Endothelial cell of umbilical vein (primary cell): ENCODE measurements around the gene SLC25A17. TPM values are rescaled to one million over a fixed set of nuclear protein-coding genes. Genes with fewer than 3 reads are reported as not detected.

Experiments
- BruUV-seq: library from RNA; stranded (reverse); fragments of 400-500 nt; replicated peaks from 2 replicates; lab custom pipeline; 2021; lab: Mats Ljungman, UMichigan
- CTCF ChIA-PET: fragments of 300-600, 350-600 bp; sonication (Branson Sonifier 250); formaldehyde crosslinking; loops from one replicate; lab custom pipeline; 2021; ENCODE audit warnings: antibody characterized with exemption, inconsistent platforms; lab: Charles Lee
- POLR2A ChIA-PET: fragments of 300-600, 350-600 bp; sonication (Branson Sonifier 250); formaldehyde crosslinking; loops from one replicate; lab custom pipeline; 2021; ENCODE audit warnings: antibody characterized with exemption, inconsistent platforms; lab: Charles Lee
- DNase-seq: peaks from one replicate; pipeline ENCODE4 v3.0.0-alpha.2; 2011; ENCODE audit warnings: low read depth, low spot score
- FAIRE-seq: peaks from 2 replicates; lab custom pipeline; 2011; peaks lifted over from hg19 to GRCh38; lab: Jason Lieb, UNC
- H2AFZ ChIP-seq: 2 replicates; pipeline ENCODE4 v1.6.0; 2012; ENCODE audit warnings: low read depth, low read length, control low read depth, inconsistent platforms
- H3K27ac ChIP-seq: 2 replicates; pipeline ENCODE4 v1.5.1; 2011; ENCODE audit warnings: low read depth, mild to moderate bottlenecking, control low read depth, low read length, moderate library complexity; ENCODE audit not compliant: insufficient read depth
- H3K27me3 ChIP-seq, 2 experiments: 2 replicates each; pipeline versions ENCODE4 v1.6.0 to v1.6.1; 2011; ENCODE audit warnings: low read length in 2 of 2, mixed read lengths in 1 of 2; ENCODE audit not compliant: control insufficient read depth in 2 of 2, insufficient read depth in 2 of 2
- H3K36me3 ChIP-seq, 2 experiments: 2 replicates in 1 of 2; 3 replicates in 1 of 2; pipeline ENCODE4 v1.5.1; 2011; ENCODE audit warnings: low read length in 2 of 2, mild to moderate bottlenecking in 1 of 2, moderate library complexity in 1 of 2; ENCODE audit not compliant: control insufficient read depth in 2 of 2, insufficient read depth in 2 of 2; ENCODE audit errors: extremely low read depth in 1 of 2
- H3K4me1 ChIP-seq: 3 replicates; pipeline ENCODE4 v1.5.1; 2011; ENCODE audit warnings: mild to moderate bottlenecking, low read length; ENCODE audit not compliant: control insufficient read depth, insufficient read depth; ENCODE audit errors: extremely low read depth
- H3K4me2 ChIP-seq: 2 replicates; pipeline ENCODE4 v1.6.1; 2011; ENCODE audit warnings: low read length, control low read depth, mixed read lengths; ENCODE audit not compliant: insufficient read depth
- H3K4me3 ChIP-seq, 3 experiments: fragments of 200-600 bp in 1 of 3; sonication (generic), shearing (Covaris generic) in 1 of 3; replicated peaks in 1 of 3; 2 replicates each; pipeline ENCODE4 v1.5.1; 2011 to 2016; ENCODE audit warnings: control low read depth in 3 of 3, low read length in 3 of 3, mild to moderate bottlenecking in 2 of 3, inconsistent platforms in 1 of 3, low read depth in 1 of 3, moderate library complexity in 1 of 3; ENCODE audit not compliant: insufficient read depth in 1 of 3
- H3K79me2 ChIP-seq: 2 replicates; pipeline ENCODE4 v1.6.0; 2012; ENCODE audit warnings: low read length, inconsistent platforms; ENCODE audit not compliant: control insufficient read depth, insufficient read depth
- H3K9ac ChIP-seq: replicated peaks from 2 replicates; pipeline ENCODE3; 2011; ENCODE audit warnings: low read length, control low read depth; ENCODE audit not compliant: insufficient read depth; ENCODE audit errors: extremely low read depth
- H3K9me1 ChIP-seq: replicated peaks from 3 replicates; pipeline ENCODE4 v1.6.0; 2011; ENCODE audit warnings: mild to moderate bottlenecking, low read length; ENCODE audit not compliant: control insufficient read depth, insufficient read depth; ENCODE audit errors: extremely low read depth
- H3K9me3 ChIP-seq: replicated peaks from 2 replicates; pipeline ENCODE4 v1.5.1; 2012; ENCODE audit warnings: low read length, inconsistent platforms; ENCODE audit not compliant: control insufficient read depth, insufficient read depth
- H4K20me1 ChIP-seq: replicated peaks from 2 replicates; pipeline ENCODE3; 2011; ENCODE audit warnings: mild to moderate bottlenecking, low read length; ENCODE audit not compliant: control insufficient read depth, insufficient read depth; ENCODE audit errors: extremely low read depth
- CTCF ChIP-seq, 2 donors: IDR thresholded peaks; 1 replicate in 1 of 2; 2 replicates in 1 of 2; pipeline ENCODE4 v1.5.1; 2011; ENCODE audit warnings: low read length in 2 of 2, mild to moderate bottlenecking in 2 of 2, moderate library complexity in 2 of 2, control low read depth in 1 of 2, inconsistent platforms in 1 of 2, low read depth in 1 of 2; ENCODE audit not compliant: insufficient read depth in 1 of 2; ENCODE audit errors: extremely low read depth in 1 of 2
- EZH2 ChIP-seq: IDR thresholded peaks from 2 replicates; pipeline ENCODE4 v1.6.1; 2012; ENCODE audit warnings: borderline replicate concordance, low read depth, mild to moderate bottlenecking, moderate library complexity, low read length, inconsistent platforms; ENCODE audit not compliant: severe bottlenecking
- FOS ChIP-seq: IDR thresholded peaks from 2 replicates; pipeline ENCODE4 v1.6.1; 2011; ENCODE audit warnings: mild to moderate bottlenecking, low read length, moderate library complexity, borderline replicate concordance; ENCODE audit not compliant: insufficient read depth
- GATA2 ChIP-seq: IDR thresholded peaks from 2 replicates; pipeline ENCODE4 v1.7.0; 2011; ENCODE audit warnings: low read depth, mild to moderate bottlenecking, moderate library complexity, mixed read lengths, low read length; ENCODE audit not compliant: insufficient read length, insufficient read depth
- JUN ChIP-seq: IDR thresholded peaks from 2 replicates; pipeline ENCODE4 v1.6.1; 2011; ENCODE audit warnings: borderline replicate concordance, low read depth; ENCODE audit not compliant: insufficient read length, insufficient read depth
- MYC ChIP-seq: IDR thresholded peaks from one replicate; pipeline ENCODE4 v1.6.1; 2011; ENCODE audit warnings: mild to moderate bottlenecking, low read depth, low read length
- POLR2AphosphoS5 ChIP-seq: IDR thresholded peaks from 2 replicates; pipeline ENCODE4 v1.6.1; 2012; ENCODE audit warnings: low read depth, mild to moderate bottlenecking, control low read depth, low read length, moderate library complexity; ENCODE audit not compliant: insufficient read depth
- dilution Hi-C: fragments of 300-500 bp; cut with MboI; formaldehyde crosslinking; loops from one replicate; pipeline ENCODE4 v1.15.0; 2019; ENCODE audit warnings: low sequenced_read_pairs; ENCODE audit not compliant: extremely low pct_ligation_motif_present
- intact Hi-C: fragments of 100-400 bp; cut with micrococcal nuclease; formaldehyde crosslinking; loops from one replicate; pipeline ENCODE4 v1.10.0; 2022
- polyA plus RNA-seq, 4 experiments: library from polyadenylated mRNA; depleted of rRNA in 3 of 4; stranded (reverse) in 3 of 4; unstranded in 1 of 4; fragments of >200 nt; gene quantifications; 2 replicates each; pipeline versions ENCODE4 v1.2.1 to v1.2.3, GENCODE V29; 2011 to 2012; ENCODE audit warnings: missing spikeins in 1 of 4
- total RNA-seq: library from RNA; stranded (reverse); gene quantifications from 2 replicates; pipeline ENCODE4 v1.2.3, GENCODE V29; 2021

SLC25A17 gene
- total and polyA plus RNA-seq, 2 donors (not counting 3 experiments of a cell fraction or from before 2014, with no cell fraction given) = 12.2 to 25.8 TPM

GRCh38 chr22:40768206-40768605, 50.9 kb downstream of the SLC25A17 start:
- CTCF ChIA-PET = interaction anchor here (1.3 to 2.8 kb wide), 4 partner anchors 8 to 131 kb away, joined by 4 to 11 read pairs (median 7); no protein-coding TSS in a partner anchor
- Histone ChIP-seq H3K27ac (no peak overlapping the region), H3K9me3 (no peaks in the 10 kb centered on the region), H2AFZ (no peak overlapping the region), H3K4me1 (no peaks in the 10 kb centered on the region), H3K4me3 (no peak overlapping the region), H3K4me2 (no peak overlapping the region), H3K9me1 (no peaks in the 10 kb centered on the region), H3K27me3 (no peaks in the 10 kb centered on the region), H3K9ac (no peak overlapping the region), H3K36me3 (peaks cover 4% of the 10 kb centered on the region in 2 experiments), H4K20me1 (no peaks in the 10 kb centered on the region), H3K79me2 (no peaks in the 10 kb centered on the region)
- BruUV-seq = no TSS peak
- FAIRE-seq (no peak), DNase-seq (no peak)
- intact Hi-C loops = no loop called here
- POLR2A ChIA-PET = no interaction called here
- TF ChIP-seq FOS = no peak
- no peak for TF ChIP-seq MYC
- no peak for TF ChIP-seq GATA2
- no peak for TF ChIP-seq JUN
- no peak for TF ChIP-seq POLR2AphosphoS5
- dilution Hi-C loops = no loop called here

GRCh38 chr22:40766956-40767355, 52.2 kb downstream of the SLC25A17 start:
- H2AFZ ChIP-seq = no peak overlapping the region
- no TSS peak for BruUV-seq
- no peak overlapping the region for H3K4me3 ChIP-seq

More at GRCh38 chr22:40766956-40767355, 52.2 kb downstream of the SLC25A17 start:
- no peak overlapping the region for H3K9ac ChIP-seq
- intact Hi-C loops (no loop called here), dilution Hi-C loops (no loop called here)
- H3K27me3 ChIP-seq = no peaks in the 10 kb centered on the region
- peaks cover 4% of the 10 kb centered on the region in 2 experiments for H3K36me3 ChIP-seq
- FAIRE-seq = no peak
- no peak overlapping the region for H3K4me2 ChIP-seq
- POLR2A ChIA-PET = no interaction called here
- H3K79me2 ChIP-seq = no peaks in the 10 kb centered on the region
- no peaks in the 10 kb centered on the region for H3K9me3 ChIP-seq
- DNase-seq = no peak
- H3K27ac ChIP-seq = no peak overlapping the region
- no peak for TF ChIP-seq FOS
- TF ChIP-seq EZH2 = no peak
- TF ChIP-seq CTCF (IDR thresholded peaks at IDR 0.05; ENCODE audit: extremely low read depth in 1 of 2, insufficient read depth in 1 of 2, low read depth in 1 of 2, low read length in 2 of 2) = no peak
- no peak for TF ChIP-seq JUN
- TF ChIP-seq POLR2AphosphoS5 = no peak
- no peak for TF ChIP-seq GATA2
- no peaks in the 10 kb centered on the region for H3K4me1 ChIP-seq
- no peaks in the 10 kb centered on the region for H3K9me1 ChIP-seq
- CTCF ChIA-PET = interaction anchor here (0.6 to 2.8 kb wide), 5 partner anchors 9 to 132 kb away, joined by 3 to 11 read pairs (median 4); no protein-coding TSS in a partner anchor
- no peaks in the 10 kb centered on the region for H4K20me1 ChIP-seq
